B cell (primary cell): ENCODE data around the gene LIMK1. TPM values are rescaled to one million over a fixed set of nuclear protein-coding genes. Genes with fewer than 3 reads are reported as not detected.

ENCODE experiments used
- ATAC-seq: fragments of 200-7000 bp; cut with Tn5 transposase; one replicate; pipeline ENCODE4 v1.10.0; 2021; ENCODE audit warnings: low read depth, mild to moderate bottlenecking, moderate number of reproducible peaks, moderate library complexity
- CTCF ChIA-PET: fragments of 350-600 bp; sonication (Branson Sonifier 250); formaldehyde crosslinking; loops from one replicate; lab custom pipeline; 2021; ENCODE audit warnings: antibody characterized with exemption, inconsistent platforms; lab: Charles Lee
- POLR2A ChIA-PET: fragments of 350-600 bp; sonication (Branson Sonifier 250); formaldehyde crosslinking; loops from one replicate; lab custom pipeline; 2021; ENCODE audit warnings: antibody characterized with exemption; lab: Charles Lee
- DNase-seq: peaks from one replicate; pipeline ENCODE4 v3.0.0; 2013
- H2AFZ ChIP-seq: 2 replicates; pipeline ENCODE4 v1.6.1; 2012; ENCODE audit warnings: mild to moderate bottlenecking, low read depth, low read length; ENCODE audit not compliant: insufficient read depth, poor library complexity, severe bottlenecking
- H3K27ac ChIP-seq, 2 donors: 1 replicate in 1 of 2; 2 replicates in 1 of 2; pipeline ENCODE4 v1.5.1; 2012 to 2013; ENCODE audit warnings: low read length in 2 of 2, mild to moderate bottlenecking in 2 of 2, moderate library complexity in 1 of 2
- H3K27me3 ChIP-seq, 4 experiments: fragments of 200-600 bp in 1 of 4; sonication (generic) in 1 of 4; replicated peaks in 1 of 4; 1 replicate in 2 of 4; 2 replicates in 2 of 4; pipeline versions ENCODE4 v1.6.1 to v1.7.0; 2013 to 2016; ENCODE audit warnings: low read length in 3 of 4, mild to moderate bottlenecking in 2 of 4, mixed read lengths in 1 of 4, moderate library complexity in 1 of 4; ENCODE audit not compliant: insufficient read depth in 4 of 4, control insufficient read depth in 3 of 4; ENCODE audit errors: control extremely low read depth in 1 of 4
- H3K36me3 ChIP-seq, 2 experiments: replicated peaks in 1 of 2; 1 replicate in 1 of 2; 2 replicates in 1 of 2; pipeline versions ENCODE4 v1.6.1 to v1.7.1; 2013; ENCODE audit warnings: low read length in 1 of 2; ENCODE audit not compliant: insufficient read depth in 2 of 2, control insufficient read depth in 1 of 2; ENCODE audit errors: control extremely low read depth in 1 of 2, extremely low read depth in 1 of 2
- H3K4me1 ChIP-seq, 2 donors: fragments of 200-600 bp in 1 of 2; sonication (generic) in 1 of 2; 1 replicate in 1 of 2; 2 replicates in 1 of 2; pipeline versions ENCODE4 v1.5.1 to v1.6.1; 2013 to 2017; ENCODE audit warnings: low read length in 2 of 2; ENCODE audit not compliant: control insufficient read depth in 2 of 2, insufficient read depth in 2 of 2
- H3K4me2 ChIP-seq: replicated peaks from 2 replicates; pipeline ENCODE3; 2012; ENCODE audit warnings: mild to moderate bottlenecking, low read depth, low read length; ENCODE audit not compliant: poor library complexity, severe bottlenecking
- H3K4me3 ChIP-seq, 5 experiments: fragments of 200-600 bp in 1 of 5; sonication (generic) in 1 of 5; 1 replicate in 3 of 5; 2 replicates in 2 of 5; pipeline versions ENCODE4 v1.5.1 to v1.7.0; 2011 to 2016; ENCODE audit warnings: low read length in 4 of 5, mild to moderate bottlenecking in 4 of 5, low read depth in 2 of 5, control low read depth in 1 of 5, moderate library complexity in 1 of 5; ENCODE audit not compliant: insufficient read depth in 1 of 5; ENCODE audit errors: control extremely low read depth in 1 of 5, extremely low read depth in 1 of 5
- H3K79me2 ChIP-seq: fragments of 200-600 bp; sonication (generic); one replicate; pipeline ENCODE4 v1.6.0; 2016; ENCODE audit warnings: low read length; ENCODE audit not compliant: control insufficient read depth, insufficient read depth
- H3K9ac ChIP-seq: fragments of 200-600 bp; sonication (generic); 2 replicates; pipeline ENCODE4 v1.6.1; 2017; ENCODE audit warnings: mild to moderate bottlenecking, low read length, moderate library complexity
- H3K9me3 ChIP-seq, 3 donors: one replicate each; pipeline versions ENCODE4 v1.6.1 to v1.7.1; 2013; ENCODE audit warnings: low read length in 2 of 3; ENCODE audit not compliant: control insufficient read depth in 2 of 3, insufficient read depth in 1 of 3; ENCODE audit errors: control extremely low read depth in 1 of 3
- H4K20me1 ChIP-seq: 2 replicates; pipeline ENCODE4 v1.6.0; 2012; ENCODE audit warnings: mild to moderate bottlenecking, low read length; ENCODE audit not compliant: insufficient read depth, control insufficient read depth, poor library complexity, severe bottlenecking
- H3K27ac Mint-ChIP-seq: one replicate; pipeline ENCODE4 v1.8.0; 2021; ENCODE audit warnings: mixed read lengths
- H3K27me3 Mint-ChIP-seq: one replicate; pipeline ENCODE4 v1.8.0; 2021; ENCODE audit warnings: mixed read lengths
- H3K4me1 Mint-ChIP-seq: one replicate; pipeline ENCODE4 v1.8.0; 2021; ENCODE audit warnings: mixed read lengths
- H3K4me3 Mint-ChIP-seq: one replicate; pipeline ENCODE4 v1.8.0; 2021; ENCODE audit warnings: mixed read lengths
- H3K9me3 Mint-ChIP-seq: one replicate; pipeline ENCODE4 v1.8.0; 2022; ENCODE audit warnings: mixed read lengths; ENCODE audit not compliant: insufficient read depth
- EZH2 ChIP-seq: IDR thresholded peaks from 2 replicates; pipeline ENCODE4 v1.6.1; 2012; ENCODE audit warnings: borderline replicate concordance, low read depth, mild to moderate bottlenecking, moderate library complexity, low read length; ENCODE audit not compliant: insufficient read depth, poor library complexity, severe bottlenecking
- WGBS: methylation state at CpG from one replicate; pipeline ENCODE4 v1.1.5; 2013; ENCODE audit warnings: missing lambda C conversion rate; ENCODE audit not compliant: insufficient coverage; 5-methylcytosine and 5-hydroxymethylcytosine counted together
- intact Hi-C: fragments of 100-400 bp; cut with micrococcal nuclease; formaldehyde crosslinking; loops from one replicate; pipeline ENCODE4 v1.10.0; 2022
- polyA plus RNA-seq: library from polyadenylated mRNA; depleted of rRNA; stranded (reverse); fragments of >200 nt; gene quantifications from 2 replicates; pipeline ENCODE4 v1.2.3, GENCODE V29; 2012
- total RNA-seq, 2 donors: library from RNA; stranded (reverse); fragments of 120-200 nt in 1 of 2; gene quantifications; 1 replicate in 1 of 2; 2 replicates in 1 of 2; pipeline versions ENCODE4 v1.2.3 to v1.2.4, GENCODE V29; 2013 to 2022
- TF ChIP-seq, protein P1 (sequence below): fragments of 200-600 bp; IDR thresholded peaks from one replicate; pipeline ENCODE4 v1.8.0; 2022; ENCODE audit warnings: antibody characterized with exemption, mild to moderate bottlenecking

LIMK1 gene
- total and polyA plus RNA-seq, 2 donors (not counting 1 experiment from before 2014, with no cell fraction given): 38.7 to 70.8 TPM

- Histone ChIP-seq H3K9ac (no peak overlapping the region), H4K20me1 (no peaks in the 10 kb centered on the region), H3K4me1 (peaks cover 14 to 30% of the 10 kb centered on the region in 2 donors), H3K79me2 (peaks cover 12% of the 10 kb centered on the region), H3K4me2 (no peak overlapping the region), H2AFZ (no peak overlapping the region), H3K27ac (no peak overlapping the region), H3K36me3 (no peaks in the 10 kb centered on the region), H3K9me3 (no peaks in the 10 kb centered on the region), H3K27me3 (no peaks in the 10 kb centered on the region), H3K4me3 (no peak overlapping the region)
- DNase-seq (no peak), ATAC-seq (no peak)
- TF ChIP-seq, protein P1, sequence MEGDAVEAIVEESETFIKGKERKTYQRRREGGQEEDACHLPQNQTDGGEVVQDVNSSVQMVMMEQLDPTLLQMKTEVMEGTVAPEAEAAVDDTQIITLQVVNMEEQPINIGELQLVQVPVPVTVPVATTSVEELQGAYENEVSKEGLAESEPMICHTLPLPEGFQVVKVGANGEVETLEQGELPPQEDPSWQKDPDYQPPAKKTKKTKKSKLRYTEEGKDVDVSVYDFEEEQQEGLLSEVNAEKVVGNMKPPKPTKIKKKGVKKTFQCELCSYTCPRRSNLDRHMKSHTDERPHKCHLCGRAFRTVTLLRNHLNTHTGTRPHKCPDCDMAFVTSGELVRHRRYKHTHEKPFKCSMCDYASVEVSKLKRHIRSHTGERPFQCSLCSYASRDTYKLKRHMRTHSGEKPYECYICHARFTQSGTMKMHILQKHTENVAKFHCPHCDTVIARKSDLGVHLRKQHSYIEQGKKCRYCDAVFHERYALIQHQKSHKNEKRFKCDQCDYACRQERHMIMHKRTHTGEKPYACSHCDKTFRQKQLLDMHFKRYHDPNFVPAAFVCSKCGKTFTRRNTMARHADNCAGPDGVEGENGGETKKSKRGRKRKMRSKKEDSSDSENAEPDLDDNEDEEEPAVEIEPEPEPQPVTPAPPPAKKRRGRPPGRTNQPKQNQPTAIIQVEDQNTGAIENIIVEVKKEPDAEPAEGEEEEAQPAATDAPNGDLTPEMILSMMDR: no peak
- TF ChIP-seq EZH2: no peak
- WGBS: 97% methylated on average over 5 of the region's 10 CpGs
- Mint-ChIP-seq H3K27ac (no peak overlapping the region), H3K4me1 (peaks cover 23% of the 10 kb centered on the region), H3K27me3 (no peaks in the 10 kb centered on the region), H3K9me3 (no peaks in the 10 kb centered on the region), H3K4me3 (no peak overlapping the region)
- intact Hi-C loops: loop anchor here (10.0 kb wide), 1 partner anchor 353 kb away; the partner anchor contains the start of gene ABHD11
- ChIA-PET CTCF (no interaction called here), POLR2A (interaction anchor here (0.6 to 0.7 kb wide), 4 partner anchors 12 to 85 kb away, joined by 4 to 10 read pairs (median 8); no protein-coding TSS in a partner anchor)
Observed at GRCh38 chr7:74087791-74088453, 4.3 kb downstream of the LIMK1 start.

GRCh38 chr7:74092321-74092963 lies 8.8 kb downstream of the LIMK1 start:
- no peaks in the 10 kb centered on the region for H3K9me3 ChIP-seq
- peak overlapping the region; percentile 72 for H3K9ac ChIP-seq
- TF ChIP-seq, protein P1: no peak
- no peak for TF ChIP-seq EZH2
- H3K4me3 ChIP-seq: peak overlapping the region in 4 of 5 experiments; percentile 54 to 71 (median 60)
- peaks cover 24% of the 10 kb centered on the region for H3K79me2 ChIP-seq
- no peaks in the 10 kb centered on the region for H4K20me1 ChIP-seq
- H3K4me1 ChIP-seq: peaks cover 26 to 34% of the 10 kb centered on the region in 2 donors
- POLR2A ChIA-PET: interaction anchor here (1.1 to 4.1 kb wide), 2 partner anchors 9 to 81 kb away, joined by 5 to 27 read pairs; partner anchors contain the start of genes EIF4H and LIMK1
- peak overlapping the region; percentile 81 to 82 for H3K27ac ChIP-seq
- H3K4me1 Mint-ChIP-seq: peaks cover 30% of the 10 kb centered on the region
- peak overlapping the region; percentile 79 for H2AFZ ChIP-seq
- H3K27me3 Mint-ChIP-seq: no peaks in the 10 kb centered on the region
- no peaks in the 10 kb centered on the region for H3K27me3 ChIP-seq
- DNase-seq (no peak), ATAC-seq (no peak)
- H3K36me3 ChIP-seq: peaks cover 0 to 7% of the 10 kb centered on the region in 2 experiments
- intact Hi-C loops: no loop called here
- H3K9me3 Mint-ChIP-seq: no peaks in the 10 kb centered on the region
- WGBS: 27% methylated on average over 13 of the region's 13 CpGs
- peak overlapping the region; percentile 90 for H3K4me2 ChIP-seq
- CTCF ChIA-PET: interaction anchor here (1.4 kb wide), 1 partner anchor 308 kb away, joined by 3 read pairs; no protein-coding TSS in a partner anchor
- H3K4me3 Mint-ChIP-seq: peak overlapping the region; percentile 82
- H3K27ac Mint-ChIP-seq: peak overlapping the region; percentile 95
